H1 (cell line): ENCODE measurements around the gene LIPT2. TPM values are rescaled to one million over a fixed set of nuclear protein-coding genes. Genes with fewer than 3 reads are reported as not detected.

Experiments used
- CTCF ChIA-PET: fragments of 300-600 bp; sonication (Branson Sonifier 250); formaldehyde crosslinking; loops from one replicate; lab custom pipeline; 2021; ENCODE audit not compliant: partially characterized antibody; lab: Charles Lee
- POLR2A ChIA-PET: fragments of 300-600 bp; sonication (Branson Sonifier 250); formaldehyde crosslinking; loops from one replicate; lab custom pipeline; 2021; ENCODE audit warnings: inconsistent platforms; ENCODE audit not compliant: partially characterized antibody; lab: Charles Lee
- DNase-seq, 2 experiments: peaks; one replicate each; pipeline versions ENCODE4 v3.0.0 to v3.0.0-alpha.2; 2010 to 2022; ENCODE audit warnings: low spot score in 2 of 2, low read depth in 1 of 2, mixed read lengths in 1 of 2
- FAIRE-seq: peaks from 2 replicates; lab custom pipeline; 2011; peaks lifted over from hg19 to GRCh38; lab: Jason Lieb, UNC
- H2AFZ ChIP-seq: 2 replicates; pipeline ENCODE4 v1.8.1; 2012; ENCODE audit warnings: low read length, inconsistent platforms
- H2AK5ac ChIP-seq: 2 replicates; pipeline ENCODE4 v1.6.1; 2013; ENCODE audit warnings: low read depth, low read length
- H2BK120ac ChIP-seq: replicated peaks from 2 replicates; pipeline ENCODE3; 2013; ENCODE audit warnings: low read depth, low read length, inconsistent platforms
- H2BK12ac ChIP-seq: 2 replicates; pipeline ENCODE4 v1.6.1; 2013; ENCODE audit warnings: low read depth, low read length
- H2BK15ac ChIP-seq: 2 replicates; pipeline ENCODE4 v1.6.1; 2013; ENCODE audit warnings: low read length
- H2BK20ac ChIP-seq: 2 replicates; pipeline ENCODE4 v1.6.1; 2013; ENCODE audit warnings: low read length
- H2BK5ac ChIP-seq: 2 replicates; pipeline ENCODE4 v1.6.1; 2013; ENCODE audit warnings: low read depth, low read length
- H3K14ac ChIP-seq: 2 replicates; pipeline ENCODE4 v1.6.1; 2013; ENCODE audit warnings: inconsistent platforms; ENCODE audit not compliant: insufficient read length
- H3K18ac ChIP-seq: 2 replicates; pipeline ENCODE4 v1.6.1; 2013; ENCODE audit warnings: low read length; ENCODE audit errors: extremely low read depth
- H3K23ac ChIP-seq: 2 replicates; pipeline ENCODE4 v1.6.1; 2013; ENCODE audit warnings: inconsistent platforms; ENCODE audit not compliant: insufficient read length
- H3K23me2 ChIP-seq: 2 replicates; pipeline ENCODE4 v1.6.1; 2013; ENCODE audit warnings: low read depth, low read length
- H3K27ac ChIP-seq: 2 replicates; pipeline ENCODE4 v1.6.1; 2011; ENCODE audit warnings: low read depth, low read length, inconsistent platforms
- H3K27me3 ChIP-seq, 4 experiments: replicated peaks in 1 of 4; 1 replicate in 1 of 4; 2 replicates in 3 of 4; pipeline versions ENCODE4 v1.6.1 to v1.8.1; 2011 to 2013; ENCODE audit warnings: low read length in 3 of 4, mild to moderate bottlenecking in 3 of 4, inconsistent platforms in 2 of 4, mixed read lengths in 2 of 4, moderate library complexity in 1 of 4; ENCODE audit not compliant: control insufficient read depth in 3 of 4, insufficient read depth in 3 of 4; ENCODE audit errors: extremely low read depth in 1 of 4
- H3K36me3 ChIP-seq, 4 experiments: 2 replicates each; pipeline versions ENCODE4 v1.6.1 to v1.8.1; 2011 to 2013; ENCODE audit warnings: mild to moderate bottlenecking in 4 of 4, low read length in 3 of 4, moderate library complexity in 2 of 4, control low read depth in 1 of 4, inconsistent platforms in 1 of 4; ENCODE audit not compliant: insufficient read depth in 4 of 4, control insufficient read depth in 2 of 4
- H3K4ac ChIP-seq: replicated peaks from 2 replicates; pipeline ENCODE3; 2013; ENCODE audit warnings: low read length, low read depth, mixed read lengths, inconsistent platforms; ENCODE audit not compliant: insufficient read length
- H3K4me1 ChIP-seq, 4 experiments: replicated peaks in 1 of 4; 1 replicate in 1 of 4; 2 replicates in 3 of 4; pipeline versions ENCODE4 v1.6.1 to v1.8.1; 2011 to 2013; ENCODE audit warnings: low read length in 3 of 4, inconsistent platforms in 2 of 4, mixed read lengths in 1 of 4; ENCODE audit not compliant: insufficient read depth in 4 of 4, control insufficient read depth in 3 of 4
- H3K4me2 ChIP-seq, 2 experiments: 2 replicates each; pipeline versions ENCODE4 v1.6.1 to v1.8.1; 2011 to 2013; ENCODE audit warnings: low read depth in 2 of 2, low read length in 2 of 2, control low read depth in 1 of 2, inconsistent platforms in 1 of 2, mild to moderate bottlenecking in 1 of 2; ENCODE audit not compliant: insufficient read depth in 1 of 2
- H3K4me3 ChIP-seq, 4 experiments: fragments of 200-600, 300-600 bp in 1 of 4; sonication (generic), shearing (Covaris generic), sonication (Bioruptor Twin) in 1 of 4; 2 replicates each; pipeline versions ENCODE4 v1.5.1 to v1.8.1; 2011 to 2016; ENCODE audit warnings: low read length in 4 of 4, low read depth in 3 of 4, control low read depth in 2 of 4, inconsistent platforms in 2 of 4, mild to moderate bottlenecking in 2 of 4, mixed read lengths in 1 of 4, moderate library complexity in 1 of 4; ENCODE audit not compliant: insufficient read depth in 2 of 4; ENCODE audit errors: extremely low read depth in 1 of 4
- H3K56ac ChIP-seq: replicated peaks from 2 replicates; pipeline ENCODE3; 2013; ENCODE audit warnings: low read depth, mild to moderate bottlenecking, mixed read lengths, low read length, inconsistent platforms; ENCODE audit not compliant: insufficient read length
- H3K79me1 ChIP-seq: 2 replicates; pipeline ENCODE4 v1.6.1; 2013; ENCODE audit warnings: low read depth, low read length, control low read depth
- H3K79me2 ChIP-seq, 2 experiments: 2 replicates each; pipeline versions ENCODE4 v1.6.1 to v1.8.1; 2012 to 2013; ENCODE audit warnings: low read length in 2 of 2, mild to moderate bottlenecking in 2 of 2, inconsistent platforms in 1 of 2; ENCODE audit not compliant: insufficient read depth in 2 of 2, control insufficient read depth in 1 of 2
- H3K9ac ChIP-seq, 4 experiments: replicated peaks in 1 of 4; 1 replicate in 1 of 4; 2 replicates in 3 of 4; pipeline versions ENCODE4 v1.6.1 to v1.8.1; 2011 to 2013; ENCODE audit warnings: low read depth in 3 of 4, low read length in 3 of 4, control low read depth in 2 of 4, mild to moderate bottlenecking in 2 of 4, moderate library complexity in 2 of 4, inconsistent platforms in 1 of 4; ENCODE audit errors: extremely low read depth in 1 of 4
- H3K9me3 ChIP-seq, 2 experiments: 2 replicates each; pipeline versions ENCODE4 v1.6.1 to v1.8.1; 2012 to 2013; ENCODE audit warnings: mild to moderate bottlenecking in 2 of 2, moderate library complexity in 2 of 2, control low read depth in 1 of 2, inconsistent platforms in 1 of 2, low read depth in 1 of 2, low read length in 1 of 2, mixed read lengths in 1 of 2; ENCODE audit not compliant: insufficient read depth in 2 of 2
- H4K20me1 ChIP-seq, 2 experiments: replicated peaks in 1 of 2; 2 replicates each; pipeline versions ENCODE3 to v1.8.1; 2011 to 2013; ENCODE audit warnings: inconsistent platforms in 2 of 2, low read length in 2 of 2, mild to moderate bottlenecking in 1 of 2; ENCODE audit not compliant: insufficient read depth in 2 of 2, control insufficient read depth in 1 of 2
- H4K5ac ChIP-seq: 2 replicates; pipeline ENCODE4 v1.6.1; 2013; ENCODE audit warnings: low read length, low read depth, mixed read lengths, inconsistent platforms; ENCODE audit not compliant: insufficient read length
- H4K8ac ChIP-seq: 2 replicates; pipeline ENCODE4 v1.8.0; 2013; ENCODE audit warnings: mild to moderate bottlenecking, moderate library complexity, low read length, inconsistent platforms; ENCODE audit not compliant: insufficient read depth; ENCODE audit errors: extremely low read depth
- H4K91ac ChIP-seq: replicated peaks from 2 replicates; pipeline ENCODE3; 2013; ENCODE audit warnings: low read length, mixed read lengths, inconsistent platforms; ENCODE audit not compliant: insufficient read length
- BACH1 ChIP-seq: IDR thresholded peaks from 2 replicates; pipeline ENCODE4 v1.6.1; 2012; ENCODE audit warnings: low read length, improper control_type of control experiment
- CHD1 ChIP-seq: IDR thresholded peaks from 2 replicates; pipeline ENCODE4 v1.6.1; 2012; ENCODE audit warnings: low read depth, low read length, improper control_type of control experiment
- RAD21 ChIP-seq, 2 experiments: IDR thresholded peaks in 1 of 2; conservative IDR thresholded peaks in 1 of 2; 2 replicates each; pipeline ENCODE4 v1.6.1; 2011; ENCODE audit warnings: low read depth in 2 of 2, low read length in 2 of 2, improper control_type of control experiment in 1 of 2, inconsistent platforms in 1 of 2, mild to moderate bottlenecking in 1 of 2, moderate library complexity in 1 of 2
- SP1 ChIP-seq: IDR thresholded peaks from 2 replicates; pipeline ENCODE4 v1.6.1; 2011; ENCODE audit warnings: low read depth, low read length
- SP4 ChIP-seq: IDR thresholded peaks from 2 replicates; pipeline ENCODE4 v1.6.1; 2012; ENCODE audit warnings: low read length, inconsistent platforms
- TBP ChIP-seq: IDR thresholded peaks from 2 replicates; pipeline ENCODE4 v1.6.1; 2011; ENCODE audit warnings: low read depth, low read length, improper control_type of control experiment
- TCF12 ChIP-seq: IDR thresholded peaks from 2 replicates; pipeline ENCODE4 v1.6.1; 2011; ENCODE audit warnings: low read depth, mild to moderate bottlenecking, low read length
- WGBS, 2 experiments: shearing (Covaris generic) in 1 of 2; methylation state at CpG; one replicate each; pipeline versions ENCODE4 v1.1.6 to v1.1.7; 2013 to 2015; ENCODE audit warnings: low lambda C conversion rate in 2 of 2, mixed read lengths in 2 of 2, inconsistent platforms in 1 of 2, low coverage in 1 of 2, missing lambda C conversion rate in 1 of 2; ENCODE audit not compliant: insufficient replicate concordance in 2 of 2, insufficient coverage in 1 of 2, insufficient read length in 1 of 2; ENCODE audit errors: extremely low coverage in 1 of 2, missing lambda C conversion rate in 1 of 2; 5-methylcytosine and 5-hydroxymethylcytosine counted together
- polyA plus RNA-seq, 7 experiments: library from polyadenylated mRNA; depleted of rRNA in 3 of 7; stranded (reverse) in 5 of 7; unstranded in 2 of 7; fragments of >200 nt in 5 of 7; fragments of 200-250 nt in 2 of 7; gene quantifications; 1 replicate in 5 of 7; 2 replicates in 1 of 7; 4 replicates in 1 of 7; pipeline versions ENCODE4 v1.2.1 to v1.2.3, GENCODE V29; 2011 to 2013; ENCODE audit warnings: missing spikeins in 2 of 7, mixed read lengths in 2 of 7
- total RNA-seq: library from RNA; stranded (reverse); fragmentation: NEBNext Ultra II Directional; extraction: Animal tissue kit (Norgen Biotek cat#: 25700); gene quantifications from 2 replicates; pipeline ENCODE4 v1.2.1, GENCODE V29; 2021
- TF ChIP-seq, protein P1 (sequence below): IDR thresholded peaks from 2 replicates; pipeline ENCODE4 v1.6.1; 2011; ENCODE audit warnings: low read depth, mild to moderate bottlenecking, low read length; ENCODE audit not compliant: insufficient read depth
- TF ChIP-seq, protein P2 (sequence below): IDR thresholded peaks from 2 replicates; pipeline ENCODE4 v1.6.1; 2011; ENCODE audit warnings: low read length, improper control_type of control experiment

LIPT2 gene
- total and polyA plus RNA-seq, 2 of the 8 experiments (the other 6 are each of a cell fraction or from before 2014, with no cell fraction given): 6.4 to 16.7 TPM

DNA sequence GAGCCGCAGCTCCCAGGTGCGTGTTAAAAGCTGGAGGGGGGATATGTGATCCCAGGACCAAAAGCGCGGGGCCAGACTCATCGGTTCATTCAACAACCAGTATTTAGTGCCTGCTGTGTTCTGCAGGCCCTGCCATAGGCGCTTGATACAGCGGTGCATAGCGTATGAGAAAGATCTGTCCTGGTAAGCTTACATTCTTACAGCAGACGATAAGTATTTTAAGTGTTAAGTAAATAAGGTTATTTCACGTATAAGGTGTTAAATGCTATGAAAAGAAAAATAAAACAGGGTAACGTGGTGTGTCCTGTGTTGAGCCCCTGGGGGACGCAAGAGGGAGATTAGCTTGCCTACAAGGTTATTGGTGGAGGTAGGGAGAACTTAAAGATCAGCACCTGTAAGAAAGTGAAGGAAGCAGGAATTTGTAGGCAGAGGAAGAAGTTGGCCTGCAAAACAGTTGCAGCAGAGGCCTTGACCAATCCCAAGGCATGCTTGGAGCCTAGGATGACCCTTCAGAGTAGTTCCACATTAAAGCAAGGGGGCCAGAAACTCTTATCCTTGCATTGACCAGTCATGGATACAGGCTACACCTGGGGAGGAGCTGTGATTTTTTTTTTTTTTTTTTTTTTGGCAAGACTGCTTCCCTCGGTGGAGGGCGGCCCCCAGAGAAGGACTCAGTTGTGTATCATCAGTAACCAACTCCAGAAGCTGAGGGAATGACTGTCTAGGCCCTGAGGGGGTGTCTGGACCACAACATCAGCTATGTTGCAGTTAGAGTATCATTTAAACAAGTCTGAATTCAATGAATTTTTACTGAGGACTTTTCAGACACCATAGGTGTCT, 487 bp upstream of the LIPT2 start:
- no peak overlapping the region for H2AK5ac ChIP-seq
- TF ChIP-seq CHD1: no peak
- peak; percentile 41; the same call in 1 of the 2 replicates for TF ChIP-seq TBP
- peak; percentile 68; the same call in 1 of the 2 replicates for TF ChIP-seq TCF12
- peak; percentile 52; the same call in 1 of the 2 replicates for TF ChIP-seq SP1
- no peak for TF ChIP-seq RAD21 (IDR thresholded peaks at IDR 0.05 in 1 of 2, conservative IDR thresholded peaks at IDR 0.05 in 1 of 2; ENCODE audit: low read depth in 2 of 2, low read length in 2 of 2)
- TF ChIP-seq, protein P1, sequence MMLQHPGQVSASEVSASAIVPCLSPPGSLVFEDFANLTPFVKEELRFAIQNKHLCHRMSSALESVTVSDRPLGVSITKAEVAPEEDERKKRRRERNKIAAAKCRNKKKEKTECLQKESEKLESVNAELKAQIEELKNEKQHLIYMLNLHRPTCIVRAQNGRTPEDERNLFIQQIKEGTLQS: no peak
- TF ChIP-seq SP4: no peak
- TF ChIP-seq, protein P2, sequence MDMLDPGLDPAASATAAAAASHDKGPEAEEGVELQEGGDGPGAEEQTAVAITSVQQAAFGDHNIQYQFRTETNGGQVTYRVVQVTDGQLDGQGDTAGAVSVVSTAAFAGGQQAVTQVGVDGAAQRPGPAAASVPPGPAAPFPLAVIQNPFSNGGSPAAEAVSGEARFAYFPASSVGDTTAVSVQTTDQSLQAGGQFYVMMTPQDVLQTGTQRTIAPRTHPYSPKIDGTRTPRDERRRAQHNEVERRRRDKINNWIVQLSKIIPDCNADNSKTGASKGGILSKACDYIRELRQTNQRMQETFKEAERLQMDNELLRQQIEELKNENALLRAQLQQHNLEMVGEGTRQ: no peak
- TF ChIP-seq BACH1: no peak

More for the DNA sequence above, 487 bp upstream of the LIPT2 start:
- Histone ChIP-seq H3K27me3 (no peaks in the 10 kb centered on the region), H2BK15ac (no peak overlapping the region), H4K91ac (no peak overlapping the region), H3K9ac (peak overlapping the region in 2 of 4 experiments; percentile 48 to 92; a peak in 2 of 7 replicates), H3K4me2 (peak overlapping the region; percentile 78 to 86), H3K36me3 (no peaks in the 10 kb centered on the region), H3K23me2 (peaks cover 9% of the 10 kb centered on the region; the same call in 1 of the 2 replicates), H2BK12ac (no peak overlapping the region), H2BK20ac (no peak overlapping the region; the same call in 1 of the 2 replicates), H3K27ac (peak overlapping the region; percentile 91), H4K8ac (no peak overlapping the region), H3K23ac (no peak overlapping the region), H3K79me2 (no peaks in the 10 kb centered on the region), H4K5ac (no peak overlapping the region), H3K4me1 (peaks cover 0 to 7% (median 4%) of the 10 kb centered on the region in 4 experiments; a peak in 4 of 7 replicates), H4K20me1 (no peaks in the 10 kb centered on the region), H3K56ac (no peak overlapping the region), H3K9me3 (peaks cover 0 to 2% of the 10 kb centered on the region in 2 experiments; a peak in 1 of 4 replicates), H3K14ac (no peak overlapping the region), H3K79me1 (no peaks in the 10 kb centered on the region), H2AFZ (peak overlapping the region; percentile 47), H3K4me3 (peak overlapping the region; percentile 61 to 81 (median 74)), H2BK5ac (0 out of 2 replicates have a peak overlapping the region, but pooled peaks have one; percentile 64), H2BK120ac (no peak overlapping the region), H3K4ac (peak overlapping the region; percentile 46), H3K18ac (peak overlapping the region; percentile 75)
- no peak for DNase-seq
- WGBS, 2 experiments: 20% methylated on average over 14 of the region's 14 CpGs; no CpG with 5 or more reads in 1 of the 2 experiments
- ChIA-PET CTCF (interaction anchor here (0.5 to 3.3 kb wide), 10 partner anchors 8 to 671 kb away, joined by 3 to 24 read pairs (median 4); no protein-coding TSS in a partner anchor), POLR2A (interaction anchor here (0.7 to 2.6 kb wide), 26 partner anchors 9 to 323 kb away, joined by 3 to 18 read pairs (median 4); partner anchors contain the start of genes C2CD3, KCNE3, POLD3 and PPME1)
- FAIRE-seq: no peak
